ENCODE results near the gene ANKS1B.

Gene ANKS1B

GRCh38 chr12:99024870-99025269, 959.9 kb downstream of the ANKS1B start:
- Mint-ChIP-seq H3K27me3 (ENCODE audit: low read depth) (no peaks in the 10 kb centered on the region), H3K9me3 (no peaks in the 10 kb centered on the region), H3K27ac (no peak overlapping the region), H3K4me3 (no peak overlapping the region), H3K4me1 (no peaks in the 10 kb centered on the region), H3K36me3 (ENCODE audit: low read depth) (no peaks in the 10 kb centered on the region)
- no peak for TF ChIP-seq CTCF (IDR thresholded peaks at IDR 0.05; ENCODE audit: unreplicated experiment in 3 of 3)

DNA sequence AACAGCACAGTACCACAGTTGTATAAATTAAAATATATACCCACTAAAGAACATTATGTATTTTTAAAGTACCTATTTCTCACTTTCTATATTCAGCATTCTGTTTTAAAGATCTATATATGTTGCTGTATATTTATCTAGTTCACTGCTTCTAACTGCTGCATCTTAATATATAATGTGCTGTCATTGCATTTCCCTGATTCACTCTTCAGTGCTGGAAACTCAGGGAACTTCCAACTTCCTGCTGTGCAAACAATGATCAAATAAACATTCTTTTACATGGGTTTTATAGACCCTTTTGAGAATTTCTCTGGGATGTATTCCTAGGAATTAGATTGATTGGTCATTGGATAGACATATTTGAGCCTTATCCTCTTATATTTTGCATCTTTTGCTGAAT, 960.5 kb downstream of the ANKS1B start:
- no peaks in the 10 kb centered on the region for H3K9me3 Mint-ChIP-seq
- no peak overlapping the region for H3K4me3 Mint-ChIP-seq
- H3K27ac Mint-ChIP-seq, result no peak overlapping the region
- H3K36me3 Mint-ChIP-seq (ENCODE audit: low read depth), result no peaks in the 10 kb centered on the region
- TF ChIP-seq CTCF (IDR thresholded peaks at IDR 0.05; ENCODE audit: unreplicated experiment in 3 of 3), result no peak
- H3K4me1 Mint-ChIP-seq, result no peaks in the 10 kb centered on the region
- no peaks in the 10 kb centered on the region for H3K27me3 Mint-ChIP-seq (ENCODE audit: low read depth)

DNA sequence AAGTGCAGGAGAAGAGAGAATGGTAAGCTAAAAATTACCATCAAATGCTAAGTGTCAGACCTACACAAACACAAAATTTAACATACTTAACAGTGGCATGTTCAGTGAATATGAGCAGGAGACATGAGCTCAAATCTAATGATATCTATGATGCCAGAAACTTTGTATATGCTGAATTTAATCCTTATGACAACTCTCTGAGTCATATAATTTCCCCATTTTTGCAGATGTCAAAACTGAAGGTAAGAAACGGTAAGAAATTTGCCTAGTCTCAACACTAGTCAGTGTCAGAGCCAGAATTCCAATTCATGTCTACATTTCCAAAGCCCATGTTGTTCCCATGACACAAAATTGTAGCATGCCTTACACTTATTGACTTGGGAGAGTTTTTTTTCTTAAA, 963.9 kb downstream of the ANKS1B start:
- H3K36me3 Mint-ChIP-seq (ENCODE audit: low read depth), result no peaks in the 10 kb centered on the region
- peaks cover 5% of the 10 kb centered on the region for H3K9me3 Mint-ChIP-seq
- no peaks in the 10 kb centered on the region for H3K4me1 Mint-ChIP-seq
- no peak overlapping the region for H3K4me3 Mint-ChIP-seq
- no peak overlapping the region for H3K27ac Mint-ChIP-seq
- no peak for TF ChIP-seq CTCF (IDR thresholded peaks at IDR 0.05; ENCODE audit: unreplicated experiment in 3 of 3)
- no peaks in the 10 kb centered on the region for H3K27me3 Mint-ChIP-seq (ENCODE audit: low read depth)

DNA sequence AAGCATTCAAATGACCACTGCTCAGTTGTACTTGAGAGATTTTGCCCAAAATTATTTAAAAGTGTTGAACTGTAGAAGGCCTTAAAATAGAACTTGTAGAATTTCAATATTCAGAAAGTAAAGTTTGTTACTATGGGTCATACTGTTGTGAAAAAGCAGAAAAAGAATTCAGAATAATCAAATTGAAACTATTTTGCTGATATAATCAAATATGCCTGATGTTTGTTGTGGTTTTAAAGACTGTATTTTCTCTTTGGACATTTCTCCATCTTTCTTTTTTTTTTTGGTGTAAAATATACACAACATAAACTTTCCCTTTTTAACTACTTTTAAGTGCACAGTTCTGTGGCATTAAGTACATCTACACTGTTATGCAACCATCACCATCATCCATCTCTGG, 964.9 kb downstream of the ANKS1B start:
- Mint-ChIP-seq H3K4me1 (no peaks in the 10 kb centered on the region), H3K36me3 (ENCODE audit: low read depth) (no peaks in the 10 kb centered on the region), H3K9me3 (peaks cover 5% of the 10 kb centered on the region), H3K4me3 (no peak overlapping the region), H3K27me3 (ENCODE audit: low read depth) (no peaks in the 10 kb centered on the region), H3K27ac (no peak overlapping the region)
- no peak for TF ChIP-seq CTCF (IDR thresholded peaks at IDR 0.05; ENCODE audit: unreplicated experiment in 3 of 3)

GRCh38 chr12:99017971-99018370, 966.8 kb downstream of the ANKS1B start:
- peaks cover 13% of the 10 kb centered on the region for H3K9me3 Mint-ChIP-seq
- no peaks in the 10 kb centered on the region for H3K36me3 Mint-ChIP-seq (ENCODE audit: low read depth)
- no peaks in the 10 kb centered on the region for H3K4me1 Mint-ChIP-seq
- no peak for TF ChIP-seq CTCF (IDR thresholded peaks at IDR 0.05; ENCODE audit: unreplicated experiment in 3 of 3)
- H3K27ac Mint-ChIP-seq, result no peak overlapping the region
- no peaks in the 10 kb centered on the region for H3K27me3 Mint-ChIP-seq (ENCODE audit: low read depth)
- no peak overlapping the region for H3K4me3 Mint-ChIP-seq

DNA sequence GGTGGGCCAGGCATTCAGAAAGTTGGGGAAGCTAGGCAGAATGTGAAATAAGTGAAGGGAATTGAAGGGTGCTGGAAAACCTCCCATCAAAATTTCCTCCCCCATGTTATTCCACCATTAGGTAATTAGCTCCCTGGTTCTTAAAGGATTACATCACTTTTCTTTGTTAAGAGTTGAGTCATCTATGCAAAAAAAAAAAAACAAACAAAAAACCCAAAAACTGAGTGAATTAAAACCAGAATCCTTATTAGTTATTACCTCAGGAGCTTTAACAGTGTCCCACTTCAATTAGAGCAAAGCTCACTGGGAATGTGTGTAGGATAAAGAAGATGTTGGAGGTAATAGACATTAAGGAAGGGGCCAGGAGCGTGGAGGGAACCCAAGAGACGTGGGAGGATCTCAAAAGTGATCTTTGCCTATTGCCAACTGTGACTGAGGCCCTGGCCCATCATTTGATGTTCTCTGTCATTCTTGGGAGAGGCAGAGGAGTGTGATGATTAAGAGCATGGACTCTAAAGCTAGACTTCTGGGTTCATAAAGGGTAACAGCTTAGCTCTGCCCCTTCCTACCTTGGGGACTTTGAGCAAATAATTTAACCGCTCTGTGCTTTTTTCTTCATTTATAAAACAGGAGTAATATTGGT, 975.0 kb downstream of the ANKS1B start:
- Mint-ChIP-seq H3K9me3 (peaks cover 8% of the 10 kb centered on the region), H3K36me3 (ENCODE audit: low read depth) (no peaks in the 10 kb centered on the region), H3K4me1 (no peaks in the 10 kb centered on the region), H3K27ac (no peak overlapping the region), H3K27me3 (ENCODE audit: low read depth) (no peaks in the 10 kb centered on the region), H3K4me3 (no peak overlapping the region)
- TF ChIP-seq CTCF (IDR thresholded peaks at IDR 0.05; ENCODE audit: unreplicated experiment in 3 of 3), result no peak
